ENCODE measurements around the gene RAP1B.
A peak's percentile ranks its signal among the peaks of the same experiment; 100 is the strongest.
"Not testable (repeated sequence)": the region's sequence is repeated elsewhere in the genome, so short reads cannot be mapped to it uniquely, and the experiment has no call there.

RAP1B gene

GRCh38 chr12:68638171-68638570 lies 27.5 kb downstream of the RAP1B start:
- DNase-seq: no peak

- DNase-seq: no peak
These were observed 28.2 kb downstream of the RAP1B start for GRCh38 chr12:68638721-68639395.

- DNase-seq: no peak
These were observed 28.7 kb downstream of the RAP1B start for GRCh38 chr12:68639396-68639767.

- no peak for DNase-seq
These were observed 30.4 kb downstream of the RAP1B start for GRCh38 chr12:68641138-68641537.

DNA sequence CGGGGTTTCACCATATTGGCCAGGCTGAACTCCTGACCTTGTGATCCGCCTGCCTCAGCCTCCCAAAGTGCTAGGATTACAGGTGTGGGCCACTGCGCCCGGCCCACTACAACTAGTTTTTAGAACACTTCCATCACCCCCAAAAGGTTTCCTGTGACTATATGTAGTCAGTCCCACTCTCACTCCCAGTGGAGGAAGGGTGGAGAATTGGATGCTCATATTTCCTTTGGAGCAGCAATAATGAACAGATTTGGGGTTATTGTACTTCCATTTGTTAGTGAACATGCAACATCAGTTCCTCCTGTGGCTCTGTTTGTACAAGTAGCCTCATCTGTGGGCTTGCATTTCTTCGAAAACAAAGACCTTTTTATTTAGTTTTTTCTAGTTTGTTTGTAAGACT lies 35.8 kb downstream of the RAP1B start:
- no peak for DNase-seq

- no peak for DNase-seq
These were observed 36.8 kb downstream of the RAP1B start for GRCh38 chr12:68647507-68647906.

DNA sequence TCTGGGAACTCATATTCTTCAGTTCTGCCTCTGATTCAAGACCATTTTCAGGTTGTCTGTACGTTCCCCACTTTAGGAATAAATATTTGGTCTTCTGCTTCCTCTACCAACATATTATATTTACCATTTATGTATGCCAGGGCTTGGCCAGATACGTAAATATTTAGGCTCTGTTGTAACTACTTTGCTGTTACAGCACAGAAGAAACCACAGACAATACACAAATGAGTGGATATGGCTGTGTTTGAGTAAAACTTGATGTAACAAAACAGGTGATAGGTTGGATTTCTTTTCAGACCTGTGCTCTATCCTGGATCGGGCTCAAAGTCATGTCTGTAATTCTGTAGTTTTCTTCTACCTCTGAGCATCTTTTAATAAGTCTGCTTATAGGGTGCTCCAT lies 37.5 kb downstream of the RAP1B start:
- DNase-seq: no peak

- no peak for DNase-seq
These were observed 54.4 kb downstream of the RAP1B start for GRCh38 chr12:68665016-68665569.

GRCh38 chr12:68667291-68667690 lies 56.6 kb downstream of the RAP1B start:
- no peak for DNase-seq

DNA sequence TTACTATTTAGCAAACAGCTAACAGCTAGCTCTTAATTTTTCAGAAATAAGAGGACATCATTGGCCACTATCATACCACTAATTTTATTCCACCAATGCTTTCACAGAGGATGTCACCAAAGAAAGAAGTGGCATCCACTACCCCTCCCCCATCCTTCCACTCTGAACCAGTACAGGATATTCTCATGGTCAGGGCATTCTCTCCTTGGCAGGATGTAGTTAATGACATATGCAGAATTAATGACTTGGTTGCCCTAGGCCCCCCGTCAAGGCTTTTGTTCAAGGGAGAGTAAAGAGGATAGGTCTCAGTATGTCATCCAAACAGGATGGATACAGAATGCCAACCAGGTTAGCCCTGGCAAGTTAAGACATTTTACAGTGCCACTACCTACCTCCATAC lies 57.2 kb downstream of the RAP1B start:
- no peak for DNase-seq

- DNase-seq: no peak
These were observed 60.5 kb downstream of the RAP1B start for GRCh38 chr12:68671179-68671578.

DNA sequence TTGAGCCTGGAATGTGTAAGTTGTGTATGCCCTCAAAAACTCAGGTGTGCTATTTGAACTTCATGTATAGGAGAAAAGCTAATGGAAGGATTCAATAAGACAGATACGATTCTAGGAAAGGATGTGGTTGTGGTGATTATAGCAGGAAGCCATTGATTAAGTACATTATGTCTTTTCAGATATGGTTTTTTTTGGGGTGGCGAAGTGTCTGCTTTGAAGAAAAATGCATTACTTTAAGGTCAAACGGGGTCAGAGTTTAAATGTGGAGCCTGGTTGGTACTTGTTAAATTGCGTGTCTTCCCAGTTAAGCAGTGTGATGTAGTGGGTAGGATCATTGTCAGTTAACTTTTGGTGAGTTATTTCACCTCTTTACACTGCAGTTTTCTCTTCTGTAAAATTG lies 63.1 kb downstream of the RAP1B start:
- DNase-seq: no peak

GRCh38 chr12:68674376-68674775 lies 63.7 kb downstream of the RAP1B start:
- DNase-seq: no peak

GRCh38 chr12:68675101-68675842 lies 64.6 kb downstream of the RAP1B start:
- no peak for DNase-seq

DNA sequence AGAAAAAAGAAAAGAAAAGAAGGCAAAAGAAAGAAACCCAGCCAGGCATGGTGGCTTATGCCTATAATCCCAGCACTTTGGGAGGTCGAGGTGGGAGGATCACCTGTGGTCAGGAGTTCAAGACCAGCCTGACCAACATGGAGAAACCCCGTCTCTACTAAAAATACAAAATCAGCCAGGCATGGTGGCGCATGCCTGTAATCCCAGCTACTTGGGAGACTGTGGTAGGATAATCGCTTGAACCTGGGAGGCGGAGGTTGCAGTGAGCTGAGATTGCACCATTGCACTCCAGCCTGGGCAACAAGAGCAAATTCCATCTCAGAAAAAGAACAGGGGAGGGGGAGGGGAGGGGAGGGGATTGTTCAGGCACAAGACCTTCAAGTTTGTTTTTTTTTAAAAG lies 66.2 kb downstream of the RAP1B start:
- not testable (repeated sequence) for DNase-seq

DNA sequence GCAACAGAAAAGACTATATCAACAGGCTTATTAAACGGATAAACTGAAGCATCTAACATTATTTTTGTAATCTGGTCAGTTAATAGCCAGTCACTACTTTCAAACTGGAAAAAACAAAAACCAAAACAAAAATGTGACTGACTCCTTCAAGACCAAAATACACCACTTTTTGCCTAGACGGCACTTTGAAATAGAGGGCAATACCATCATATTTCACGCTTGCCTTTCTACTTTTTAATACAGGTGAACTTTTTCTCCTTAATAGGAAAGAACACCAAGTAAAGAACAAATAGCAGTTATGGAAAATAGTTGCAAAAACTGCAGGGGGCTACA lies 75.5 kb downstream of the RAP1B start:
- no peak for DNase-seq

- peak; percentile 95 for DNase-seq
These were observed 76.2 kb downstream of the RAP1B start, which contains the start of gene NUP107 for GRCh38 chr12:68686595-68687521. Gene NUP107 (plus strand): TSS chr12:68686978. CDS start chr12:68687066, 88 bp downstream.

DNA sequence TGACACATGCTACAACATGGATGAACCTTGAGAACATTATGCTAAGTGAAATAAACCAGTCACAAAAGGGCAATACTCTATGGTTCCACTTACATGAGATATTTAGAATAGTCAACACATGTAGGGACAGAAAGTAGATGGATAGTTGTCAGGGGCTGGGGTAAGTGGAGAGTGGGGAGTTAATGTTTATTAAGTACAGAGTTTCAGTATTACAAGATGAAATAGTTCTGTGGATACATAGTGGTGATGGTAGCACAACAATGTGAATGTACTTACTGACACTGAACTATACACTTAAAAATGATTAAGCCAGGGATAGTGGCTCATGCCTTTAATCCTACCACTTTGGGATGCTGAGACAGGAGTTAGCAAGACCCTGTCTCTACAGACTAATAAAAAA lies 84.8 kb downstream of the RAP1B start:
- DNase-seq: no peak

GRCh38 chr12:68699486-68699885 lies 88.8 kb downstream of the RAP1B start:
- no peak for DNase-seq

Measured in NCI-H1092 treated with DMSO at 0.1 percent for 48 hours (cell line).